Adrenal gland (tissue), 5 donors: ENCODE measurements around the gene NUF2.

Experiments
- CTCF ChIP-seq, 6 experiments: fragments of 450-650 bp in 4 of 6; fragments of 200-600 bp in 2 of 6; sonication (generic) in 1 of 6; IDR thresholded peaks; 1 replicate in 5 of 6; 2 replicates in 1 of 6; pipeline versions ENCODE4 v1.5.1 to v1.8.0; 2016 to 2021; ENCODE audit warnings: antibody characterized with exemption in 6 of 6, mild to moderate bottlenecking in 2 of 6, moderate library complexity in 1 of 6
- POLR2A ChIP-seq, 2 donors: fragments of 450-650 bp; IDR thresholded peaks; one replicate each; pipeline ENCODE4 v1.6.1; 2017; ENCODE audit warnings: antibody characterized with exemption in 2 of 2, mild to moderate bottlenecking in 2 of 2, moderate library complexity in 1 of 2
- donor health status: DM: no; HTN: no; CAD: no.

GRCh38 chr1:163298365-163298764 is 23.4 kb upstream of the NUF2 start:
- TF ChIP-seq CTCF (IDR thresholded peaks at IDR 0.05) (no peak), POLR2A (IDR thresholded peaks at IDR 0.05) (no peak)
